Skin of body (tissue), 2 donors: Measurements from ENCODE around the gene ATG13. TPM values are rescaled to one million over a fixed set of nuclear protein-coding genes. Genes with fewer than 3 reads are reported as not detected.
A peak's percentile ranks its signal among the peaks of the same experiment; 100 is the strongest.
"Not testable (repeated sequence)": the region's sequence is repeated elsewhere in the genome, so short reads cannot be mapped to it uniquely, and the experiment has no call there.

Experiments
- DNase-seq: peaks from one replicate; lab custom pipeline; 2025; lab: John Stamatoyannopoulos, UW
- total RNA-seq: library from RNA; depleted of rRNA; stranded (reverse); fragments of >200 nt; gene quantifications from one replicate; pipeline ENCODE4 v1.2.3, GENCODE V29; 2014

The ATG13 gene
- total RNA-seq, 1 donor from 2014 or later, result 57.4 TPM

- DNase-seq, result no peak
Measured at GRCh38 chr11:46642627-46643335, 25.4 kb downstream of the ATG13 start.

- DNase-seq, result no peak
Measured at GRCh38 chr11:46643531-46643930, 26.2 kb downstream of the ATG13 start.

DNA sequence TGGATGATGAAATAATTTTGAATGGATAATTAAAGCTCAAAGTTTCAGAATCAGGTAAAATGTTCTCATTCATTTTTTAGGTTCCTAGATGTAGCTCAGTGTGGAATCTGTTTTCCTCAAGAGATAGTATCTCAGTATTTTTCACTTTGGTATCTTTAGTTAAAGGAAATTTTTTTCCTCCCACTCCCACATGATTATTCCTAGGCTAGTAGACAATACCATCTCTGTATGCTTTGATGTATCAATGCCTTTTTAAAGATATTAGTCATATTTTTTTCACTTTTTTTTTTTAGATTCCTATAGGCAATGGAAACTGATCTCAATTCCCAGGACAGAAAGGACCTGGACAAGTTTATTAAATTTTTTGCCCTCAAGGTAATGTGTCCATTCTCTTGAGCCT is 26.6 kb downstream of the ATG13 start:
- no peak for DNase-seq

GRCh38 chr11:46649180-46649738 is 31.9 kb downstream of the ATG13 start:
- DNase-seq, result peak; percentile 80

DNA sequence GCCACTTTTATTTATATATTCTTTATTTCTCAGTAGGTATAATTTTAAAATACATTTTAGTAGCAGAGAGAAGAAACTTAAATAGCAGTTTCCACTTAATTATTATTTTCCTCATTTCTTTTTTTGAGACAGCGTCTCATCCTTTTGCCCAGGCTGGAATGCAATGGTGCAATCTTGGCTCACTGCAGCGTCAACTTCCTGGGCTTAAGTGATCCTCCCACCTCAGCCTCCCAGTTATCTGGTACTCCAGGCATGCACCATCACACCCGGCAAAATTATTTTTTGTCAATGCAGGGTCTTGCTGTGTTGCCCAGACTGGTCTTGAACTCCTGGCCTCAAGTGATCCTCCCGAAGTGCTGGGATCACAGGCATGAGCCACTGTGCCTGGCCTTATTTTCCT is 38.3 kb downstream of the ATG13 start:
- no peak for DNase-seq

DNA sequence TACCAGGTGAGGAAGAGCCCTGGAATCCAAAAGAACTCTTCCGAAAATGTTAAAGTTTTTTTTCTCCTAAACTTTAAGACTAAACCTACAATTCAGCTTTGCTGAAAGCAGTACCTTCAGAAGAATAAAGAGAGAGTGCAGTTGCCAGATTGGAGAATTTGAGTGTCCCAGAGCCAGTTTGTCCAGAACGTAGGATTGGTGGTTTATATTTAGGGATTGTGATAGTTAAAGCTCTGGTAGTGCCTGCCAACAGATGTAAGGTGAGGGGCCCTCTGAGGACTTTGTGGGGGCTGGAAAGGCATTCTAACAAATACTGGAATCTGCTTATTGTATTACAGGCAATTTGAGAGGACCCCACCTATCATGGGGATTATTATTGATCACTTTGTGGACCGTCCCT is 39.8 kb downstream of the ATG13 start:
- no peak for DNase-seq

DNA sequence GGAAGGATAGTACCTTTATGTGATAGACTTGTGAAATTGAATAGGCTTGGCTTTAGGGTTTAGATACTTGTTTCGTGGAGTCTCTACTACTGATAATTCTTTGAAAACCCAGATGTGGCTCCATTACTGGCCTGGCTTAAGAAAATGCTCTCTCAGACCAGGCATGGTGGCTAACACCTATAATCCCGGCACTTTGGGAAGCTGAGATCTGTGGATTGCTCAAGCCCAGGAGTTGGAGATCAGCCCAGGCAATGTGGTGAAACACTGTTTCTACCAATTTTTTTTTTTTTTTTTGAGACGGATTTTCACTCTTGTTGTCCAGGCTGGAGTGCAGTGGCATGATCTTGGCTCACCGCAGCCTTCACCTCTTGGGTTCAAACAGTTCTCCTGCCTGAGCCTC is 40.9 kb downstream of the ATG13 start:
- DNase-seq, result no peak

- DNase-seq, result no peak
Measured at GRCh38 chr11:46659908-46660307, 42.6 kb downstream of the ATG13 start.

- no peak for DNase-seq
Measured at GRCh38 chr11:46661836-46662235, 44.5 kb downstream of the ATG13 start.

DNA sequence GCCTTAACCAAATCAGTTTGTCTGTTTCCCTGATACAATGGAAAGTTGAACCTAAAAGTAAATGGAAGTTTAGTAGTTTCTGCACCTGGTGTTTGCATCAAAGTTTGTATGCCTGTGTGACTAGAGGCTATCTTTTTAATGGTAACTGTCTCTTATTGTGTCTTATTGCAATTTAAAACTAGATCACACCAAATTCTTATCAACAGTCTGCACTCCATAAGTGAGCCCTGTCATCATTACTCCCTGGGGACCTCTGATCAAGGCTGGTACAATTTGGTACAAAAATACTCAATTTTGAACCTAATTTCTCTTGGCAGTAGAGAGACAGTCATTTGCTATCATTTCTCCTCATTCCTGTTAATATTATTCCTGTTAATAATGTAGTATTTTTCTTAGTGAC is 45.0 kb downstream of the ATG13 start:
- no peak for DNase-seq

DNA sequence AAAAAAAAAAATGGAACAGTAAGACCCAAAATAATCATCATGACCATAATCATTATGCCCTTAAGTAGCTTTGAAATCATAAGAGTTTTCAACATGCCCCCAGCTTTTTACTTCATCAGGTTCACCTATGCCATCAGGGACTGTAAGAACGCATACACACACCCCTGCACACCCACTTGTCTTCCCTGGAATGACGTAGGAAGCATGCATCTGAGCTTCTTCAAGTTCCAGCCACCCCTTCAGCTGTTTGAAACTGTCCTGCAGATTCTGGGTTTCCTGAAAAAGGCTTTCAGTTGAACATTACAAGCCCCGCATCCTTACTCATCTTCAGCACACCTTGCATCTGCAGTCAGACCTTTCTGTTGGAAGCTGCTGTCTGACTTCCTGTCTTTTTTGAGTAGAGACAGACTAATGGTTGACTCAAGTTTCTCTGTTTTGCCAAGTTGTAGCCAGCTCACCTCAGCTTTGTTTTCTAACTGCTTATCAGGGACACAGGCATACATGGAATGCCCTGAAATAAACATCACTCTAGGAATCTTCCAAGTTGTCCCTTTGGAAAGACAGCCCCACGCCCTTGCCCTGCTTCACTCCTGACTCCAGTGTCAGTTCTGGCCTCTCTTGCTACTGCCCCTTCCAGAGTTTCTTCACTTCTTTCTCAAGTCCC is 46.1 kb downstream of the ATG13 start:
- no peak for DNase-seq

DNA sequence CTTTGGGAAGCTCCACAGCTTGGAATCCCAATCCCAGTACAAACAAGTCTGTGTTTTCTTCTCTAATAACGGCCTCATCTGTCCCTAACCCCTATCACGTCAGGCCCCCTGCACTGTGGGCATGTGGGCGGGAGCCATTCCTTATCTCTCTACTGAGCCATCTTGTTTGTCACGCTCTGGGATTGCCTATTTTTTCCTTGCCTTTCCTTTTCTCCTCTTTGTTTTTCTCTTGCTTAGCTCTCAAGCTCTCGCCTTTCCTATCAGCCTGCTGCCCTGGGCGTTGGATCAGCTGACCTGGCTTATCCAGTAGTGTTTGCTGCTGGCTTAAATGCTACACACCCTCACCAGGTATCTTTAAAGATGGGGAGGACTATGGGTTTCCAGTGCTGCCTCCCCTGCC is 47.3 kb downstream of the ATG13 start:
- DNase-seq, result no peak

DNA sequence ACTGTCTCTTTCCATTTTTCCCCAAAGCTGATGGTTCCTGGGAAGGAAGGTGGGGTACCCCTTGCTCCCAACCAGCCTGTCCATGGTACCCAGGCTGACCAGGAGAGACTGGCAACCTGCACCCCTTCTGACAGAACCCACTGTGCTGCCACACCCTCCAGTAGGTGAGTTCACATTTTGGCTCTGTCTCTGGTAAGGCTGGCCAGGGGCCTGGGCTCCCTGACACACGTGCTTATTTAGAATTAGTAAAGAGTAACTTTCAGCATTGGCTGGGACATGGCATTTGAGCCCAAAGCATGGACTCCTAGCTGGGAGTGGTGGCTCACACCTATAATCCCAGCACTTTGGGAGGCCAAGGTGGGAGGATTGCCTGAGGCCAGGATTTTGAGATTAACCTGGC is 48.0 kb downstream of the ATG13 start:
- no peak for DNase-seq

DNA sequence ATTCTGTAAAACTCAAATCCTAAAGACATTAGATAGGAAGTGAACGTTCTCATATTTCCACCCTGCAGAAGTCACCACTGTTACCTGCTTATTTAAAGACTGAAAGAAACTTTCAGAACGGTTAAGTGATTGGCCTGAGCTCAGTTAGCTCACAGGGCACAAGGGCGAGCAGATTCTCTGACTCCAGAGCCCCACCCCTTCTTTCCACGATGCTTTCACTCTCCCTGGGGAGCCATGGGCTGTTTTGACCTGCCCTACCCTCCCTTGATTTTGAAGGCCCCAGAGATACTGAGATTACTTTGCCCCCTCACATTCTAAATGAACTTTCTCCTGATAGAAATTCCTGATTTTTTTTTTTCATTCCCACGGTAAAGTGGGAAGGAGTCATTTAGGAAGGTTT is 49.2 kb downstream of the ATG13 start:
- no peak for DNase-seq

GRCh38 chr11:46667043-46667481 is 49.7 kb downstream of the ATG13 start:
- DNase-seq, result no peak

DNA sequence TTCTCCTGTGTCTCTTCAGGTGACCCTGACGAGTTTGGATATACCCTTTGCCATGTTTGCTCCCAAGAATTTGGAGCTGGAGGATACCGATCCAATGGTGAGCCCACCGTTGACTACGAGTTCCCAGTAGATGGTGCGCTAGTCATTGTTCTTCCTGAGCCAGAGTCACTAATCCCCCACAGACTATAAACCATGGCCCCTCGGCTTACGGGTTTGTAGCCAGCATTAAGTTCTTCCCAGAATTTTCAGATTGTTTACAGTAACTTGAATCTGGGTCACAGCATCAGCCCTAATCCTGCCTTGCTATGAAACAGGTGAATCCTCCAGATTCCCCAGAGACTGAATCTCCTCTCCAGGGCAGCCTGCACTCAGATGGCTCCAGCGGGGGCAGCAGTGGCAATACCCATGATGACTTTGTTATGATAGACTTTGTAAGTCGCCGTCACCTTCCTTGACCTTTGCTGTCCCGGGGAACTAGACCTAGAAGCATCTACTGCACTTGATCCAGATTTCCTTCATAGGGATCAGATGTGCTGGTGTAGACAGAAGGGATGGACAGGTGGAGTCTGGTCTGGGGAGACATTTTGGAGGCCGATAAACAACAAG is 51.2 kb downstream of the ATG13 start:
- no peak for DNase-seq

DNA sequence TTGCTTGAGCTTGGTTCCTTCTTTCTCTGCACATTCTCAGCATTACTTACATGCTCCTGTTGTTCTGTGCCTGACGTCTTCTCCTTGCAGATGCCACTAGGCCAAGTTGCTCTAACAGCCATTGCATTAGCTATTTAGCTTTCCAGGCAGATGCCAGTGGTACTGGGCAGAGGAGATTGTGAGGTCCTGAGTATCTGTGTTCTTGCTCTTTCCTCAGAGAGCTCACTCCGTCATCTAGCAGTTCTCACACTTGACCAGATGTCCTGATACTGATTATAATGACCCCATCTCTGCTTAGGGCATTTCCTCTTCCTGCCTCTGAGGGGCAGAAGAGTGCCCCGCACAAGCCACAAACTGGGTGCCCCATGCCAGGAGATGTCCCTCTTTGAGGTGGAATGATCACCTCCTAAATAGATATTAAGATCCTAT is 52.4 kb downstream of the ATG13 start:
- DNase-seq, result no peak

- not testable (repeated sequence) for DNase-seq
Measured at GRCh38 chr11:46670521-46670920, 53.2 kb downstream of the ATG13 start.

- DNase-seq, result no peak
Measured at GRCh38 chr11:46671958-46672315, 54.6 kb downstream of the ATG13 start.

DNA sequence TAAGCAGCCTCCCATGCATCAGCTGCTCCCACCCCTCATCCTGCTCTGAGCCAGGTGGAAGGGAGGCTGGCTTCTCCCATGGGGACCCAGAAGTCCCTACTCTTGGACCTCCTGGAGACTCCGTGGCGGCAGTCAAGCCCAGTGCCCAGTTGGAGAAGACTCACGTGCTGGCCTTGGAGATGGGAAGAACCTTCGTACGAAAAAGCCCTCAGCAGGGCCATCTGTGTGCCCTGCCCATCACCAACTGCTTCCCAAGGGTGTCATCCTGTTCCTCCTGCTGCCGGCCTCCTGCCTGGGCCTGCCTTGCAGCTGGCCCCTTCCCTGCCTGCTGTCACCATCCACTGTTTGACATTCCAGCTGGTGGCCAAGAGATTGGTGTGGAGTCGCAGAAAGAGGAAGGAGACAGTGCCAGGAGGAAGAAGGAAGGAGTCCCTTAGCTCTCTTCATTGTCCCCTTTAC is 55.1 kb downstream of the ATG13 start:
- DNase-seq, result no peak

DNA sequence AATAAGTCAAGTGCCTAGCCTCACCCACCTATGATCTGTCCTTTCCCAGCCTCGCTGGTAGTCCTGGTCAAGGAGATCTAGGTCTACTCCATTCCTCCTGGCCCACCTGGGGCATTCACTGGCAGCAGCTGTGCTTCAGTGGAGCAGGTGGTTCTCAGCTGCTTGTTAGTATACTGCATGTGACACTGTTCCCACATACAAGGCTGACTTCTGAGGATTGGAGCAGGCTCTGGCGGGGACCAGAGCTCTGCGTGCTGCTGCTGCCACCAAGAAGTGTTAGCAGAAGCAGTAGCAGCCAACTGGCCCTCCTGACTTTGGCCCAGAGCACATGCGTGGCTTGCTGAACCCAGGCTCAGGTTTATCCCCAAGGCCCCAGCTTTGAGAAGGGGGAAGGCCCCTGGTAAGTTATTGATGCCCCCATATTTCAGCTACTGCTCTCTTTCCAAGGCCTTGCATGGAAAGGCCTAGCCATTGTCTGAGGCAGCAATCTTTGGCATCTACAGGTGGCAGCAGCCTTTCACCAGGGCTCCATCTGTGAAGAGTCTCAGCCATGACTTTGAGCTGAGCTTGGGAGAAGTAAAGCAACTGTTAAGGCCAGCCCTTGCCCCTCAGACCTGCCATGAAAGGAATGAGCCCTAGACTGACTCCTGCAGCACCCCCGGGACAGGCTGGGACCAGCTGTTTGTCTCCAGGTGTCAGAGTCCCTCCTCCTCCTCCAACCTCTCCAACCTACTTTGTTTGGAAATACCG is 56.5 kb downstream of the ATG13 start:
- no peak for DNase-seq
